HEK293 (cell line): ENCODE results near the gene DOCK9.

Experiments
- CTCF ChIA-PET: fragments of 350-600 bp; formaldehyde crosslinking; extraction: SDS; loops from one replicate; lab custom pipeline; 2021; ENCODE audit warnings: antibody characterized with exemption; lab: Yijun Ruan, JAX
- POLR2A ChIA-PET: fragments of 300-600 bp; formaldehyde crosslinking; extraction: SDS; loops from one replicate; lab custom pipeline; 2020; ENCODE audit warnings: antibody characterized with exemption, inconsistent platforms; lab: Yijun Ruan, JAX
- H3K27ac ChIP-seq: fragments of 200-500 bp; sonication (Bioruptor generic); 2 replicates; pipeline ENCODE4 v1.5.1; 2014; ENCODE audit warnings: low read depth, low read length, control low read depth, inconsistent platforms; ENCODE audit errors: extremely low read depth
- H3K36me3 ChIP-seq, 2 experiments: fragments of 200-500 bp in 1 of 2; sonication (Bioruptor generic) in 1 of 2; 1 replicate in 1 of 2; 2 replicates in 1 of 2; pipeline ENCODE4 v1.5.1; 2014 to 2017; ENCODE audit warnings: inconsistent platforms in 2 of 2, low read length in 2 of 2; ENCODE audit not compliant: control insufficient read depth in 2 of 2, insufficient read depth in 1 of 2
- H3K4me1 ChIP-seq: fragments of 200-500 bp; sonication (Bioruptor generic); 2 replicates; pipeline ENCODE4 v1.5.1; 2014; ENCODE audit warnings: mild to moderate bottlenecking, low read length, inconsistent platforms; ENCODE audit not compliant: control insufficient read depth, insufficient read depth
- H3K4me3 ChIP-seq: 2 replicates; pipeline ENCODE4 v1.5.1; 2011; ENCODE audit warnings: low read depth, mild to moderate bottlenecking, control low read depth, low read length, moderate library complexity
- H3K9me3 ChIP-seq: fragments of 200-500 bp; sonication (Bioruptor generic); 2 replicates; pipeline ENCODE4 v1.5.1; 2014; ENCODE audit warnings: low read depth, low read length, inconsistent platforms; ENCODE audit not compliant: control insufficient read depth, insufficient read depth
- ATF2 ChIP-seq: fragments of 450-650 bp; formaldehyde crosslinking; IDR thresholded peaks from 2 replicates; pipeline ENCODE4 v1.5.1; 2016; ENCODE audit warnings: missing biosample characterization, missing genetic modification characterization, low read depth
- HOXC10 ChIP-seq: sonication (generic); formaldehyde crosslinking; IDR thresholded peaks from 2 replicates; pipeline ENCODE4 v1.8.1; 2023; ENCODE audit warnings: mild to moderate bottlenecking, missing genetic modification reagents
- REST ChIP-seq: fragments of 450-650 bp; formaldehyde crosslinking; IDR thresholded peaks from 2 replicates; pipeline ENCODE4 v1.5.1; 2016; ENCODE audit warnings: missing biosample characterization, missing genetic modification characterization
- SCRT2 ChIP-seq: fragments of 450-650 bp; formaldehyde crosslinking; IDR thresholded peaks from 2 replicates; pipeline ENCODE4 v1.5.1; 2016; ENCODE audit warnings: missing biosample characterization, missing genetic modification characterization
- SP7 ChIP-seq: fragments of 450-650 bp; formaldehyde crosslinking; IDR thresholded peaks from 2 replicates; pipeline ENCODE4 v1.5.1; 2016; ENCODE audit warnings: missing biosample characterization, missing genetic modification characterization
- ZBTB10 ChIP-seq: fragments of 450-650 bp; formaldehyde crosslinking; IDR thresholded peaks from 2 replicates; pipeline ENCODE4 v1.5.1; 2016; ENCODE audit warnings: missing biosample characterization, missing genetic modification characterization
- ZBTB11 ChIP-seq: fragments of 450-650 bp; formaldehyde crosslinking; conservative IDR thresholded peaks from 2 replicates; pipeline ENCODE4 v1.5.1; 2016; ENCODE audit warnings: low read depth, missing biosample characterization, missing genetic modification characterization
- ZBTB21 ChIP-seq: fragments of 450-650 bp; formaldehyde crosslinking; IDR thresholded peaks from 2 replicates; pipeline ENCODE4 v1.5.1; 2017; ENCODE audit warnings: missing biosample characterization, missing genetic modification characterization
- ZIC2 ChIP-seq: fragments of 450-650 bp; formaldehyde crosslinking; IDR thresholded peaks from 2 replicates; pipeline ENCODE4 v1.5.1; 2016; ENCODE audit warnings: missing biosample characterization, missing genetic modification characterization
- ZNF146 ChIP-seq: fragments of 450-650 bp; formaldehyde crosslinking; IDR thresholded peaks from 2 replicates; pipeline ENCODE4 v1.5.1; 2016; ENCODE audit warnings: missing biosample characterization, missing genetic modification characterization
- ZNF2 ChIP-seq: fragments of 450-650 bp; formaldehyde crosslinking; IDR thresholded peaks from 2 replicates; pipeline ENCODE4 v1.5.1; 2016; ENCODE audit warnings: missing biosample characterization, missing genetic modification characterization
- ZNF48 ChIP-seq: fragments of 450-650 bp; formaldehyde crosslinking; IDR thresholded peaks from 2 replicates; pipeline ENCODE4 v1.5.1; 2016; ENCODE audit warnings: missing biosample characterization, missing genetic modification characterization
- ZNF488 ChIP-seq: fragments of 450-650 bp; formaldehyde crosslinking; IDR thresholded peaks from 2 replicates; pipeline ENCODE4 v1.5.1; 2016; ENCODE audit warnings: missing biosample characterization, missing genetic modification characterization
- ZNF571 ChIP-seq: fragments of 450-650 bp; formaldehyde crosslinking; IDR thresholded peaks from 2 replicates; pipeline ENCODE4 v1.5.0; 2017; ENCODE audit warnings: missing biosample characterization, missing genetic modification characterization
- ZNF580 ChIP-seq: fragments of 450-650 bp; formaldehyde crosslinking; IDR thresholded peaks from 2 replicates; pipeline ENCODE4 v1.5.1; 2016; ENCODE audit warnings: missing biosample characterization, missing genetic modification characterization
- ZNF654 ChIP-seq: fragments of 450-650 bp; formaldehyde crosslinking; IDR thresholded peaks from 2 replicates; pipeline ENCODE4 v1.5.1; 2016; ENCODE audit warnings: low read depth, missing biosample characterization, missing genetic modification characterization
- ZNF837 ChIP-seq: fragments of 450-650 bp; formaldehyde crosslinking; IDR thresholded peaks from 2 replicates; pipeline ENCODE4 v1.5.1; 2016; ENCODE audit warnings: missing biosample characterization, missing genetic modification characterization

DOCK9 gene

GRCh38 chr13:98772794-98773452 is 204.9 kb downstream of the DOCK9 start:
- Histone ChIP-seq H3K4me1 (no peaks in the 10 kb centered on the region), H3K4me3 (no peak overlapping the region), H3K27ac (no peak overlapping the region), H3K9me3 (no peaks in the 10 kb centered on the region), H3K36me3 (no peaks in the 10 kb centered on the region)
- ChIA-PET POLR2A (no interaction called here), CTCF (interaction anchor here (0.6 kb wide), 1 partner anchor 327 kb away, joined by 3 read pairs; no protein-coding TSS in a partner anchor)
- TF ChIP-seq SCRT2 (tag by site-specific recombination), result peak; percentile 63
- no peak for TF ChIP-seq ZNF48 (tag by site-specific recombination)

- no peaks in the 10 kb centered on the region for H3K36me3 ChIP-seq
- no peak overlapping the region for H3K4me3 ChIP-seq
- CTCF ChIA-PET, result interaction anchor here (0.6 kb wide), 1 partner anchor 326 kb away, joined by 3 read pairs; no protein-coding TSS in a partner anchor
- H3K27ac ChIP-seq, result no peak overlapping the region
- no peaks in the 10 kb centered on the region for H3K9me3 ChIP-seq
- TF ChIP-seq REST (peak; percentile 35; the same call in 1 of the 2 replicates), ZNF146 (tag by site-specific recombination) (0 out of 2 replicates have a peak, but pooled peaks have one; percentile 21), HOXC10 (CRISPR knock-in tag) (no peak), ZIC2 (tag by site-specific recombination) (peak; percentile 24; the same call in 1 of the 2 replicates), ATF2 (tag by site-specific recombination) (peak; percentile 42; the same call in 1 of the 2 replicates), ZNF2 (tag by site-specific recombination) (no peak)
- no peaks in the 10 kb centered on the region for H3K4me1 ChIP-seq
- POLR2A ChIA-PET, result no interaction called here
Measured at GRCh38 chr13:98771838-98772611, 205.8 kb downstream of the DOCK9 start.

GRCh38 chr13:98769736-98770135 is 208.1 kb downstream of the DOCK9 start:
- H3K36me3 ChIP-seq, result no peaks in the 10 kb centered on the region
- TF ChIP-seq ZNF580 (no peak), ZNF654 (tag by site-specific recombination) (no peak), ZNF488 (tag by site-specific recombination) (no peak), ZBTB21 (tag by site-specific recombination) (no peak), ZNF571 (tag by site-specific recombination) (no peak), SP7 (tag by site-specific recombination) (no peak), ZNF837 (tag by site-specific recombination) (no peak), ZBTB11 (tag by site-specific recombination) (no peak), ZBTB10 (tag by site-specific recombination) (no peak)

More at GRCh38 chr13:98769736-98770135, 208.1 kb downstream of the DOCK9 start:
- H3K4me3 ChIP-seq, result no peak overlapping the region
- ChIA-PET CTCF (no interaction called here), POLR2A (no interaction called here)
- H3K9me3 ChIP-seq, result no peaks in the 10 kb centered on the region
- H3K4me1 ChIP-seq, result no peaks in the 10 kb centered on the region
- no peak overlapping the region for H3K27ac ChIP-seq
